ENCODE data around the gene NSMF.

Gene NSMF

DNA sequence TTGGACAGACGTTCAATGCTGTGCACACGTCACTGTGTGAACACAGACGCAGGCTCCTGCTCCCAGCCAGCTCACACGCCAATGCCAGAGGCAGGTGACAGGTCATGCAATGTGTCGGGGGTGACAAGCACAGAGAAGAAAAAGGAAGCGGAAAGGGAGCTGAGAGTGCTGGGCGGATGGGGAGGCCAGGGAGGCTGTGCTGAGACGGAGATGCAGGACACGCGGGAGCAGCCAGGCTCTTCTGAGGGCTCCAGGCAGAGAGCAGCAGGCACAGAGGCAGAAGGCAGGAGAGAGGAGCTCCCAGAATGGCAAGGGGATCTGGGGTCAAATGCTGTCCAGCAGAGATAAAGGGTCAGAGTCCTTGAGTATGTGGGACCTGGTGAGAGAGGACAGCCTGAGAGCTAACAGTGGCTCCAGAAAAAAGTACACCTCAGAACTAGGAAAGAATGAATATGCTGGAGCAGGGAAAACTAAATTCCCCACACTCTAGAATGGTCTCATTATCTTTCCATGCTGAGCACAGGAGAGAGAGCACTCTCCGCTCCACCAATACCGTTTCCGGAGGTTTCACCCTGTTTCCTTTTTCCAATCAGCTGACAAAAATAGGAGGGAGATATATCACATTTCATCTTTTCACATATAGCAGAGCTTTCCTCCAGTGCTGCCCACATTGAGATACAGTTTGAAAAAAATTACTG is 32.8 kb upstream of the NSMF start:
- DNase-seq: no peak

DNA sequence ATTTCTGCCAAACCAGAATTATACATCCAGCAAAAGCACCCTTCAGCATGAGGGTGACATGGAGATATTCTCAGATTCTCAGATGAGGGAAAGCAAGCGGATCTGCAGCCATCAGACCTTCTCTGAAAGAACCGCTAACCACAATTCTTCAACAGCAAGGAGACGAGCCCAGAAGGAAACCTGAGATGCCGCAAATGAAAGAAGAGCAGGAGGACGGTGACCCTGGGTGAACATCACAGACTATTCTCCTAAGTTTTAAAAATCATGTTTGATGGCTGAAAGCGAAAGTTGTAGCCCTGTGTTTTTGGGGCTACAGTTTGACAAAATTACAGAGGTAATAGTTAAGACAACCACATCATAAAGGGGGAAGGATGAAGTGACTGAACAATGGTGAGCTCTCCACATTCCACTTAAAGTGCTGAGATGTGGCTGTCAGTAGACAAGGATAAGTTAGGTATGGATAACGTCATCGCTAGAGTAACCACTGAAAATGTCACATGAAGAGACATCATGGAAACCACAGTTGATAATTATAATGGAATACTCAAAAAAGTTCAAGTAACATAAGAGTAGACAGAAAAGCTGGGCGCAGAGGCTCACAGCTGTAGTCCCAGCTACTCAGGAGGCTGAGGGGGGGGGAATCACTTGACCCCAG is 31.5 kb upstream of the NSMF start:
- no peak for DNase-seq

DNA sequence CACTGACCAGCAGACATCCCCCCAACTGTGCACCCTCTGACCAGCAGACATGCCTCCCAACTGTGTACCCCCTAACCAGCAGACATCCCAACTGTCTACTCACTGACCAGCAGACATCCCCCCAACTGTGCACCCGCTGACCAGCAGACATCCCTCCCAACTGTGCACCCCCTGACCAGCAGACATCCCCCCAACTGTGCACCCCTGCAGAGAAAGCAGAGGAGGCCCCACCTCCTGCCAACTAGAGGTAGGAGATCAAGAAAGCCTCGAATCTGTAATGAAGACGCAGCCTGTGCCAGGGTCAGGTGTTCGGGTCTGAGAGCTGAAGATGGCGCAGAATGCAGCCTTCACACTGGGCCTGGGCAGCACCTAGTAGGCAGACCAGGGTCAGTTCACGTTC is 29.8 kb upstream of the NSMF start:
- no peak for DNase-seq

DNA sequence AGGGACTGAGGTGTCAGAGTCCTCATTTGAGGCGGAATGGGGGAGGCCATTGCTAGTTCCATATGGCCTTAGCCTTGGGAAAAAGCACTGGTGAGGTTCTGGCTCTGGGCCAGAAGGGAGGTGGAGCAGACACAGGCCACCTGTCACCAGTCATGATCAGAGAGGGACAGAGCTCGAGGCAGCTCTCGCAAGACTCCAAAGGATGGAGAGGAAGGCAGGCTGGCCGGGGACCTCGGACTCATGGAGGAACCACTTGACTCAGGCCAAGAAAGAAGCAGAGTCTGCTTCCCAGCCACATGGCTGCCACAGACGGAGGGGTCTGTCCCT is 29.2 kb upstream of the NSMF start:
- DNase-seq: no peak

DNA sequence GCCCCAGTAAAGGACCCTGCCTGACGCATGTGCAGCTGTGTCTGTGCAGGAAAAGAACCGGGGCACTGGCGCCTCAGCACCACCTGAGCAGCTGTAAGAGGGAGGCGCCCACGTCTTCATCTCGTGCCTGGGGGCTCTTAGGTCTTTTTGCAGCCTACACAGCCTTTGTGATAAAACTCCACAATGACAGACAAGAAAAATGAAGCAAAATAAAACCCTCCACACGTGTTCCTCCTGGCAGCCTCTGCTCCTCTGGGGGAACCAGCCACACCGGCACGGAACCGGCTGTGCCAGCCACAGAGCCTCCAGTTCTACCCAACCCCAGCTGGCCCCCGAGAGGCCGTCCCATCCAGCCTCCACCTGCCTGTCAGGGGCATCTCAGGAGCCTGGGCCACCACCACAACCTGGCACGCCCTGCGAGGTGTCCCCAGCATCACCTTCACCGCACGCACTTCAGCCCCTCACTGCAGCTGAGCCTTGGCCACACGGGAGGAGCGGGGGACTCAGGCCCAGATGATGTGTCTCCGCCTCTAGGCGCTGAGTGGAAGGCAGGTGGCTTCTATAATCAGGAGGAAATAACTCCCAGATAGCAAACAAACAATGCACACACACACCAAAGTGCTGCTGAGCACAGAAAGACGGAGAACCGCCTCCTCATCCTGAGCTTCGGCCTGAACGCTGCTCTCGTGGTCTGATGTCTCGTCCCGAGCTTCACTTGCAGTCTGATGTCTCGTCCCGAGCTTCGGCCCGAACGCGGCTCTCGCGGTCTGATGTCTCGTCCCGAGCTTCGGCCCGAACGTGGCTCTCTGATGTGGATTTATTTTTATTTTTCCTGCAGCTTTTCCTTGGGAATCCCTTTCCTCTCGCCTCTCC is 28.6 kb upstream of the NSMF start:
- no peak for DNase-seq

DNA sequence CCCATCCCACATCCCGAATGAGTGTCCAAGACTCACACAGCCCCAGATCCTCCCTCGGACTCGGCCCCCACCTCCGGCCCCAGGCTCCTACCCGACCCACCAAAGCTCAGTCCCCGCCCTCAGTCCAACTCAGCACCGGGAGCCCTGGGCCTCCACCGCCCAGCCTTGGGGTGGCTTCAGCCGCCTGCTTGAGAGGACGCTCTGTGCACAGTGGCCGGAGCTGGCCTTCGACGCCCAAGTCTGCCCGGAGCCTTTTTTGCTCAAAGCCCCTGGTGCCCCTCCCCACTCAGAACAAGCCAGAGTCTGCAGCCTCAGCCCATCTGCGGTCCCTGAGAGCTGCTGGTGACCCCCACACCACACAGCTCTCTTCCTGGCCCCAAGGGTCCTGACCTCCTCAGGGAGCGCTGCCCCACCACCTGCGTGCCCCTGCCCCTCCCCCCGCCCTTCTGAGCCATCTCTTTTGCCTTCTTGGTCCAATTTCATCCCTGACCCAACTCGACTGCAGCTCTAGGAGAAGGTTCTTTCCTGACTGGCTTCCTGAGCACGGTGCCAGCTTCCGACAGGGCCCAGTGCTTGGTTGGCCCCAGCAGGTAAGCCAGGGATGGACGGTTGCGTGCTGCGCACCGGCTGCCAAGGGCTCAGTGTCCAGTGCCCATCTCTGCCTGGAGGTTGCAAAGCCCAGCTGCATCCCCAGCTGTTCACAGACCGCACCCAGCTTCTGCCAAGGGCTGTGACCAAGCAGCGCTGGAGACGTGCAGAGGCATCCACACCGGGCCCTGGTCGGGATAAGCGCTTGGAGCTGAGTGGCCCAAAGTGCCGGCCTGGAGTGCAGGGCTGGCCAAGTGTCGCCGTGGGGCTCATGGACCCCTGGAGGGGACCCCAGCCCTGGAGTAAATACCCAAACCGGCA is 27.7 kb upstream of the NSMF start:
- no peak for DNase-seq

DNA sequence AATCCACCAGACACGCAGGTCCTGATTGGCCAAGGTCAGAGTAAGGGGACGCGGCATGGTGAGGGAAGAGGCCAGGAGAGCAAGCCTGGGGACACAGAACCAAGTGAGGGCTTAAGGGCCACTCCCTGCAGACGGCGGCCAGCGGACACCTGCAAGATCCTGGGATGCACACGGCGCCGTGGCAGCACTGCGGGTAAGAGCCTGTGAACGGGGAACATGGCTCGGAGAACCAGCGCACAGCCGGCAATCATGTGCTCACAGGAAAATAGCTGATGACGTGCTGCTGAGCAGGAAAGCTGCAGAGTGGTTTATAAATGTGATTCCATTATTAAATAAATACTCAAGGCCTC is 27.0 kb upstream of the NSMF start:
- DNase-seq: no peak

DNA sequence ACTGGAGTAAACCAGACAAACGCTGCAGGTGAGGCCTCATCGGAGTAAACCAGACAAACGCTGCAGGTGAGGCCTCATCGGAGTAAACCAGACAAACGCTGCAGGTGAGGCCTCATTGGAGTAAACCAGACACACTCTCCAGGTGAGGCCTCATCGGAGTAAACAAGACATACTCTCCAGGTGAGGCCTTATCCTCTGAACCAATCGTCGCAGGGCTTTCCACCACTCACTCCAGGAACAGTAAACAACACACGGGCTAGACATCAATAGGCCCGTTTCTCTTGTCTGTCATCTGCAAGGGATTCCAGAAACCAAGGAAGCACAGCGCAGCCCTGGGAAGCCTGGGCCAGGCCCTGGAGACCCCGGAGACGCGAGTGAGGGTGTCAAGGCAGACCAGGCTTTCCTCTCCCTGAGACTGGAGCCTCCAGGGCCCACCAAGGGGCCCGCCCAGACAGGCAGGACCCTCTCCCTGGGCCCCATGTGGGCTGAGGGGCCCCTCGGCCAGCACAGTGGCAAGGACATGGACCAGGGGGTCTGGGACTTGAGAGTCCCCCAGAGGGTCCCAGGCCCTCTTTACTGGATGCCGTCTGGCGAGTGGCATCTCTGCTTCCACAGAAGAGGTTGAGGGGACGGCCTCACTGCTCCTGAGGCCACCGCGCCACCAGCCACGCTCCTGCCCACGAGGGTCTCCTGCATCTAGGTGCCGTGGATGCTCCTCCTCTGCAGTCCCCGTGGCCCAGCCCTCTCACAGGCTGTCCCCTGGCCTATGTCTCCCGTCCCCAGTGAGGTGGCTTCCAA is 26.4 kb upstream of the NSMF start:
- no peak for DNase-seq

DNA sequence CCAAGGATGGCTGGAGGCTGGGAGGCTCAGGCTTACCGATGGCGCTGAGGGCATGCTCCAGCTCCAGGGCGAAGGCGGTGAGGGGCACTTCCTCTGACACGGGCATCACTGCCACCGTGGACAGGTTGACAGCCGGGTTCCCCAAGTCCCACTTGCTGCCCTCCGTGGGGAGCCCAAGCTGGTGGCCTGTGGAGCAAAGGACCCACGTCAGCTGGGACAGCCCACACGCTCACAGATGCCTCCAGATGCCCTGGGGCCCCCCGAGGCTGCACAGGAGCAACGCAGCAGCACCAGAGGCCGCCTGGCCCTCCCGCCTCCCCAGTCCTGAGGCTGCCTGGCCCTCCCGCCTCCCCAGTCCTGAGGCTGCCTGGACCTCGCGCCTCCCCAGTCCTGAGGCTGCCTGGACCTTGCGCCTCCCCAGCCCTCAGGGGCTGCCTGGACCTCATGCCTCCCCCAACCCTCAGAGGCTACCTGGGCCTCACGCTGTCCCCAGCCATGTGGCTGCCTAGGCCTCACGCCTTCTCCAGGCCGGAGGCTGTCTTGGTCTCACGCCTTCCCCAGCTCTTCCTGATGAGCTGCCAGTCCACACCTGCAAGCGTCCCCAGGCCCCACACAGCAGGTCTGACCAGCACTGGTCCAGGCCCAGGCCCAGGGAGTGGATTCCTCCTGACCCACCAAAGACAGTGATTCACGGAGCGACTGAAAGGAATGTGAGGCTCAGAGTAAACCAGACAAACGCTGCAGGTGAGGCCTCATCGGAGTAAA is 25.6 kb upstream of the NSMF start:
- DNase-seq: no peak

DNA sequence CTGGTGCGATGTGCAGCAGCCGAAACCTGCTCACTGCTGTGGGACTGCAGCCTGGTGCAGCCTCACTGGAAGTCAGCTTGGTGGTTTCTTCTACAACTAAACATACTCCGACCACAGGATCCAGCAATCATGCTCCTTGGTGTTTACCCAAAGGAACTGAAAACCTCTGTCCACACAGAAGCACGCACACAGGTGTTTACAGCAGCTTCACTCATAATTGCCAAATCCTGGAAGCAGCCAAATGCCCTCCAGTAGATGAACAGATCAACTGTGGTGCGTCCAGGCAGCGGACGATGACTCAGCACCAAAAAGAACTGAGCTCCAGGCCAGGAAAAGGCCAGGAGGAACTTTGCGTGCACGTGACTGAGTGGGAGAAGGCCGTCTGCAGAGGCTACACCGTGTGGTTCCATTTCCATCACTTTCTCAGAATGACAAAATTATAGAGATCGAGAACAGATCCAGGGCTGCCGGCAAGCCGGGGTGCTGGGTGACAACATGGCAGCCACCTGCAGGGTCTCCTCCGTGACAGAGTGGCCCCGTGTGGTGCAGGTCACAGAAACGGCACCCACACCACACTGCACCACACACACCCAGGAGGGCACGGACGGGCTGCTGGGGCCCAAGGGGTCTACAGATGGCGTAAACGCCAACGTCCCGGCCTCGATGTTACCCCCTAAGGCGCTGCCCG is 23.1 kb upstream of the NSMF start:
- no peak for DNase-seq

DNA sequence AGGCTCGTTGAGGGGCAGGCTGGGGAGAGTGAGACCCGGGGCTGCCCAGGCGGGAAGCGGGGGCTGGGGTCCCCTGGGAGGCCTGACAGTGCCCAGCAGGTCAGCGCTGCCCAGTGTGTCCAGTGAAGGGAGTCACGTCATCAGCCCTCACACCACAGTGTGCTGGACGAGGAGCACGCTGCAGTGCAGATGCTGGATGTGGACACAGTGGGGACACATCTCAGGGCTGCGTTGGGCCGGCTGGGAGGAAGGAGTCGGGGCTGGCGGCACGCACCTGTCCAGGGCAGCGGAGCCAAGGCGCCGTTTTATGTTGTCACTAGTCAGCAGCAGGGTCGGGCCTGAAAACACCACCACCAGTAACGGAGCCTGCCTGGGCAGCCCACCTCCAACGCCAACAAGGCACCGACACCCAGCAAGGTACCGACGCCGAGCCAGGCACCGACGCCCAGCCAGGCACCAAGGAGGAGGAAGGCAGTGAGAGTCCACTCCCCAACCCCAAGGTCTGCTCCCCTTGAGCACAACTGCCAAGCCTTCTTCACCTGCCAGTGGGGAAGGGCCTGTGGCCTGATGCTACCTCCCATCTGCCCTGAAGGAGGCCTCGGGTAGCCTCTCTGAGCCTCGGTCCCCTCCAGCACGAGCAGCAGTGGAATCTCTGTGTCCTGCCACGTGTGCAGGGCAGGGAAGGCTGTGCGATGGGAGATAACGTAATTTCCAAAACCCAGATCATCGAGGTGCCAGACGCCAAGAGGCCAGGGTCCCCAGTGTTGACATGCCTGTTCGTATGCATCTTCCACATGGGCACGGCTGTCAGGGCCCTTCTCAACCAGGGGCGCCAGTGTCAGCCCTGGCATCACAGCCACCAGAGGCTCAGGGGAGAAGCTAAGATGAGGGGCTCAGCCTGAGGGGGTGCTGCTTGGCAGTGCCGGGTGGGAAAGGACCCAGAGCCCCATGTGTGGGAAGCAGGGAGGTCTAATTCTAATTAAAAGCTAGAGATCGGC is 21.9 kb upstream of the NSMF start:
- DNase-seq: no peak

DNA sequence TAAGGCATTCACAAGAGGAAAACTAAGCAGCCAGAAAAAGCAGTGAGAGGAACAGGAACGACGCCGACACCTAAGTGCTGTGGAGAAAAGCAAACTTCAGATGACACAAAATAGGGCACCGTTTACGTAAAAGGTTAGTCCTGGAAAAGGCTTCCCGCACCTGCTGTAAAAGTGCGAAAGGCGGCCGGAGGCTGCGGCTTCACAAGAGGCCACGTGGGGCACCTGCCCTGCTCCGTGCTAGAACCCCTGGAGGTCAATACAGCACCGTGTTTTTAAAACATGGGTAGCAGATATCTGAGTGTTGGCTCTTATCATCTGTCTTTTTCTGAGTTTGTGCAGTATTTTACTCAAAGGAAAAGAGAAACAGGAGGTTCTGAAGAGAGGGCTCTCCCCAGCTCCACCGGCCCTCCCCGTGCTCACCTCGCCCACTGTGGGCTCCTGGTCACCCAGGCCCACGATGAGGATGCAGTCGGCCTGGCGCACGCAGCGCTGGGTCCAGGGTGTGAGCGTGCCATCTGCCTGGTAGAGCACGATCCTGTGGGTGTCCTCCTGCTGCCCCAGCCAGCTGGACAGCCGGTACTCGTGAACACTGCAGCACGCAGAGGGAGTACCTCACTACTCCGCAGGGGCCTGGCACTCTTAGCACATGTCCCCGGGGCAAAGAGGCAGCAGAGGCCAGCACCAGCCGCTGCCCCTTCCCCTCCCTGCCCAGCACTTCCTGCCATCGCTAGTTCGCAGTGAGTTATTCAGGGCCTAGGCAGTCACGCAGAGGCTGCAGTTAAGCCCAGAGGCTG is 21.0 kb upstream of the NSMF start:
- no peak for DNase-seq

DNA sequence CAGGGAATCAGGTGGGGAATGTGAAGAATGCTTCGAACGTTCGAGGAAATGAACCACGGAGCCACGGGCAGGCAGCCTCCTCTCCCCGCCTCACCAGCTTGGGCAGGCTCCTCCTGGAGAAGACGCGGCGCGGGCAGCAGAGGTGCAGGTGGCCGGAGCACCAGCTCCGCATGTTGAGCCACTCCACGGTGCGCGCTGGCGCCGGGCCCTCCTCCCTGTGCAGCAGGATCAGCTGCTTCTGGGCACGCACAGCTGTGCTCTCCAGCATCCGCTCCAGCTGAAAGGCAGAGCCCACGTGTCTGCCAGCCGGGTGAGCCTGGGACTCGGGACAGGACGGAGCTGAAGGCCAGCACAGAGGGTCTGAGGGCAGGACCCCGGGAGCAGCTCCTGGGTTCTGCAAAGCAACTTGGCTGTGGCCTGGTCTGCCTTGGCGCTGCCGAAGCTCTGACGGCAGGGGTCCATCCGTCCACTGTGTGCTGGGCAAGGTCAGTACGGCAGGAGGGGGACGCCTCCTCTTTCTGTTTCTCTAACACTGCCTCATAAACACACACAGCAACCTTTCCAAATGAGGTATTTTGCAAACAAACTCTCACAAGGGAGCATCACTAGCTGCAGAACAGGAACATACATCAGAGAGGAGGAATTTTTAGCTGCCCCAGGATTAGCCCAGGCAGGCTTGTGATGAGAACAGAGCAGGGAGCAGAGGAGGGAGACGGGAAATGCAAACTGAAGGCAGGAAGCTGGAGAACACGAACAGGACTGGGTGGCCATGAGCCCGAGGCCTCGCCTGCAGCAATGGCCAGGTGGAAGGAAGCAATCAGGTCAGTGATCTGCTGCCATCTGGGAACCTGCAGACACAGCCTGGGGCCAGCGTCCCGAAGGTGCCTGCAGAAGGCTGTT is 20.1 kb upstream of the NSMF start:
- DNase-seq: no peak

DNA sequence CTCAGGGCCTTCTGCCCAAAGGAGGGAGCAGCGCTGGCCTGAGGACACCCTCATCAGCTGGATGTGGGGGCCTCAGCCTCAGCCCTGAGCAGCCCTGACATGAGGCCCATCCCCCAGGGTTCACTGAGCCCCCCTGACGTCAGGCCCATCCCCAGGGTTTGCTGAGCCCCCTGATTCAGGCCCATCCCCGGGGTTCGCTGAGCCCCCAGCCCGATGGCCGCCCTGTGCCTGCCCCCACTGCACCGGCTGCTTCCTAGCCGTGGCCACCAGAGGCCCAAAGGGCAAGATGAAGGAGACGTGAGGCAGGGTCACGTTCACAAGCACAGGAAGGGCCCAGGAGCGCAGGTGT is 19.5 kb upstream of the NSMF start:
- DNase-seq: no peak

DNA sequence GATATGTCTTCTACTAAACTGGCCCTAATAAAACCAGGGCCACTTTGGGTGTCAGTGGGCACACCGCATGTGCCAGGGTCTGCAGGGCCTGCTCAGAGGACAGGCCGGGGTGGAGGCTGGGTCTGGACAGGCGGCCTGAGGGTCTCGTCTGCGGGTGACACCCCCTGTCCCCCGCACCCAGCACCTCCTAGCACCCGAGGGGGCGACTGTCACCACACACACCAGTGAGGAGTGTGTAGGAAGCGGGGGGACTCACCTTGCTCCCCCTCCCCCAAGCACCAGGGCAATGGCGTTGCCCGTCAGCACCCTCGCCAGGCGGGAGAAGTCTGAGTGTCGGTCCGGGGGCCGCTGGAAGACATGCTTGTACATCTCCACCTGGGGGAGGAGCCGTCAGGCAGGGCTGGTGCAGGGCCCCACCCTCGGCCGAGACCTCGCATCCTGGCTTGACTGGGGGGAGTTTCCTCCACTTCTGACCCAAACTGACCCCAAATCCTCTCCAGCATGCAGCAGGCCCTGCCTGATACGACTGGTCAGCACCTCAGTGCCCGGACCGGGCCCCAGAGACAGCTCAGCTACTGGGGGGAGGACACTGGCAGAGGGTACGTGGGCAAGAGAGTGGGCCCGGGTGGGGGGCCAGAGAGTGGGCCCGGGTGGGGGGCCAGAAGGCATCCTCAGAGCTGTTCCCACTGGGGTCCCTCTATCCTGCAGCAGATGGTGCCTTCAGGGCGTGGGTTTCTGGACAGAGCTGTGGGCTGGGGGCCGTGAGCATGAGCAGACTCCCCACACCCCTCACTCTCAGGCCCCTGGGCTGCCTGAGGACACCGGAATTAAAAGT is 18.9 kb upstream of the NSMF start:
- no peak for DNase-seq

DNA sequence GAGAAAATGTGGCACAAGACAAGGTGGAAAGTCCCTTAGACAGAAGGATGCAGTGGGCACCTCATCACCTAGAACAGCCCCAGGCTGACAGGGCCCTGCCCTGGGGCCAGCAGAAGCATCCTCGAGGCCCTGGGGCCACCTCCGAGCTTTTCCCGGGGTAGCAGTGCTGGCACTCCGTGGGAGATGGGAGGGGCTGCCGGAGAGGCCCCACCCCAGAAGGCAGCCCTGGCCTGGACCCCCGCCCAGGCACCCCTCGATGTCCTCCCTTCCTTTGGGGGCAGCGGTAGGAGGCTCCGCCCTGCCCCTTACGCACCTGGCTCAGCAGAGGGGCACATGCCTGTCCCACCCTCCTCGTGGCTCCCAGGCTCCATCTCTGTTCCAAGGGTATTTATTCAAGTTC is 17.7 kb upstream of the NSMF start:
- no peak for DNase-seq

DNA sequence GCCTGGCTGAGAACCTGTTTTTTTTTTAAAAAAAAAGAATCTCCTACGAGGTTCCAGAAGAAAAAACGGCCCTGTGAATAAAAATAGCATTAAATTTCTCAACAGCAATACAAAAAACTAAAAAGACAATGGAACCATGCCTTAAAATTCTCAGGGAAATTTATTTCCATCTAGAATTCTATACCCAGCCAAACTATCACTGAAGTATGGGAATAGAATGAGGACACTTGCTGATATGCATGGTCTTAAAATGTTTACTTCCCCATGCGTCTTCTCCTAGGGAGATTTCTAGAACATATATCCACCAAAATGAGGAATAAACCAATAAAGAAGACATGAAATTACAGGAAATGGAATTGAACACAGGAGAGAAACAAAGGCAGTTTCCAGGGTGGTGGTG is 16.5 kb upstream of the NSMF start:
- no peak for DNase-seq

Measured in activated CD4-positive, alpha-beta T cell treated with anti-CD3 and anti-CD28 coated beads, Interleukin-2, amount 50 U/mL, for 48 hours (primary cell).